Adrenal gland (tissue), 5 donors: ENCODE data around the gene FAM72B.
"Not testable (repeated sequence)": the region's sequence is repeated elsewhere in the genome, so short reads cannot be mapped to it uniquely, and the experiment has no call there.

Source experiments
- CTCF ChIP-seq, 6 experiments: fragments of 450-650 bp in 4 of 6; fragments of 200-600 bp in 2 of 6; sonication (generic) in 1 of 6; IDR thresholded peaks; 1 replicate in 5 of 6; 2 replicates in 1 of 6; pipeline versions ENCODE4 v1.5.1 to v1.8.0; 2016 to 2021; ENCODE audit warnings: antibody characterized with exemption in 6 of 6, mild to moderate bottlenecking in 2 of 6, moderate library complexity in 1 of 6
- POLR2A ChIP-seq, 2 donors: fragments of 450-650 bp; IDR thresholded peaks; one replicate each; pipeline ENCODE4 v1.6.1; 2017; ENCODE audit warnings: antibody characterized with exemption in 2 of 2, mild to moderate bottlenecking in 2 of 2, moderate library complexity in 1 of 2
- donor health status: DM: no; HTN: no; CAD: no.

GRCh38 chr1:121185140-121185708 lies 1.1 kb upstream of the FAM72B start:
- not testable (repeated sequence) for TF ChIP-seq CTCF, POLR2A (IDR thresholded peaks at IDR 0.05)
